B cell (primary cell): ENCODE data around the gene IFNA10. TPM values are rescaled to one million over a fixed set of nuclear protein-coding genes. Genes with fewer than 3 reads are reported as not detected.

Experiments
- ATAC-seq: fragments of 200-7000 bp; cut with Tn5 transposase; one replicate; pipeline ENCODE4 v1.10.0; 2021; ENCODE audit warnings: low read depth, mild to moderate bottlenecking, moderate number of reproducible peaks, moderate library complexity
- CTCF ChIA-PET: fragments of 350-600 bp; sonication (Branson Sonifier 250); formaldehyde crosslinking; loops from one replicate; lab custom pipeline; 2021; ENCODE audit warnings: antibody characterized with exemption, inconsistent platforms; lab: Charles Lee
- POLR2A ChIA-PET: fragments of 350-600 bp; sonication (Branson Sonifier 250); formaldehyde crosslinking; loops from one replicate; lab custom pipeline; 2021; ENCODE audit warnings: antibody characterized with exemption; lab: Charles Lee
- DNase-seq: peaks from one replicate; pipeline ENCODE4 v3.0.0; 2013
- H2AFZ ChIP-seq: 2 replicates; pipeline ENCODE4 v1.6.1; 2012; ENCODE audit warnings: mild to moderate bottlenecking, low read depth, low read length; ENCODE audit not compliant: insufficient read depth, poor library complexity, severe bottlenecking
- H3K27ac ChIP-seq, 2 donors: 1 replicate in 1 of 2; 2 replicates in 1 of 2; pipeline ENCODE4 v1.5.1; 2012 to 2013; ENCODE audit warnings: low read length in 2 of 2, mild to moderate bottlenecking in 2 of 2, moderate library complexity in 1 of 2
- H3K27me3 ChIP-seq, 4 experiments: fragments of 200-600 bp in 1 of 4; sonication (generic) in 1 of 4; replicated peaks in 1 of 4; 1 replicate in 2 of 4; 2 replicates in 2 of 4; pipeline versions ENCODE4 v1.6.1 to v1.7.0; 2013 to 2016; ENCODE audit warnings: low read length in 3 of 4, mild to moderate bottlenecking in 2 of 4, mixed read lengths in 1 of 4, moderate library complexity in 1 of 4; ENCODE audit not compliant: insufficient read depth in 4 of 4, control insufficient read depth in 3 of 4; ENCODE audit errors: control extremely low read depth in 1 of 4
- H3K36me3 ChIP-seq, 2 experiments: replicated peaks in 1 of 2; 1 replicate in 1 of 2; 2 replicates in 1 of 2; pipeline versions ENCODE4 v1.6.1 to v1.7.1; 2013; ENCODE audit warnings: low read length in 1 of 2; ENCODE audit not compliant: insufficient read depth in 2 of 2, control insufficient read depth in 1 of 2; ENCODE audit errors: control extremely low read depth in 1 of 2, extremely low read depth in 1 of 2
- H3K4me1 ChIP-seq, 2 donors: fragments of 200-600 bp in 1 of 2; sonication (generic) in 1 of 2; 1 replicate in 1 of 2; 2 replicates in 1 of 2; pipeline versions ENCODE4 v1.5.1 to v1.6.1; 2013 to 2017; ENCODE audit warnings: low read length in 2 of 2; ENCODE audit not compliant: control insufficient read depth in 2 of 2, insufficient read depth in 2 of 2
- H3K4me2 ChIP-seq: replicated peaks from 2 replicates; pipeline ENCODE3; 2012; ENCODE audit warnings: mild to moderate bottlenecking, low read depth, low read length; ENCODE audit not compliant: poor library complexity, severe bottlenecking
- H3K4me3 ChIP-seq, 5 experiments: fragments of 200-600 bp in 1 of 5; sonication (generic) in 1 of 5; 1 replicate in 3 of 5; 2 replicates in 2 of 5; pipeline versions ENCODE4 v1.5.1 to v1.7.0; 2011 to 2016; ENCODE audit warnings: low read length in 4 of 5, mild to moderate bottlenecking in 4 of 5, low read depth in 2 of 5, control low read depth in 1 of 5, moderate library complexity in 1 of 5; ENCODE audit not compliant: insufficient read depth in 1 of 5; ENCODE audit errors: control extremely low read depth in 1 of 5, extremely low read depth in 1 of 5
- H3K79me2 ChIP-seq: fragments of 200-600 bp; sonication (generic); one replicate; pipeline ENCODE4 v1.6.0; 2016; ENCODE audit warnings: low read length; ENCODE audit not compliant: control insufficient read depth, insufficient read depth
- H3K9ac ChIP-seq: fragments of 200-600 bp; sonication (generic); 2 replicates; pipeline ENCODE4 v1.6.1; 2017; ENCODE audit warnings: mild to moderate bottlenecking, low read length, moderate library complexity
- H3K9me3 ChIP-seq, 3 donors: one replicate each; pipeline versions ENCODE4 v1.6.1 to v1.7.1; 2013; ENCODE audit warnings: low read length in 2 of 3; ENCODE audit not compliant: control insufficient read depth in 2 of 3, insufficient read depth in 1 of 3; ENCODE audit errors: control extremely low read depth in 1 of 3
- H4K20me1 ChIP-seq: 2 replicates; pipeline ENCODE4 v1.6.0; 2012; ENCODE audit warnings: mild to moderate bottlenecking, low read length; ENCODE audit not compliant: insufficient read depth, control insufficient read depth, poor library complexity, severe bottlenecking
- H3K27ac Mint-ChIP-seq: one replicate; pipeline ENCODE4 v1.8.0; 2021; ENCODE audit warnings: mixed read lengths
- H3K27me3 Mint-ChIP-seq: one replicate; pipeline ENCODE4 v1.8.0; 2021; ENCODE audit warnings: mixed read lengths
- H3K4me1 Mint-ChIP-seq: one replicate; pipeline ENCODE4 v1.8.0; 2021; ENCODE audit warnings: mixed read lengths
- H3K4me3 Mint-ChIP-seq: one replicate; pipeline ENCODE4 v1.8.0; 2021; ENCODE audit warnings: mixed read lengths
- H3K9me3 Mint-ChIP-seq: one replicate; pipeline ENCODE4 v1.8.0; 2022; ENCODE audit warnings: mixed read lengths; ENCODE audit not compliant: insufficient read depth
- EZH2 ChIP-seq: IDR thresholded peaks from 2 replicates; pipeline ENCODE4 v1.6.1; 2012; ENCODE audit warnings: borderline replicate concordance, low read depth, mild to moderate bottlenecking, moderate library complexity, low read length; ENCODE audit not compliant: insufficient read depth, poor library complexity, severe bottlenecking
- WGBS: methylation state at CpG from one replicate; pipeline ENCODE4 v1.1.5; 2013; ENCODE audit warnings: missing lambda C conversion rate; ENCODE audit not compliant: insufficient coverage; 5-methylcytosine and 5-hydroxymethylcytosine counted together
- intact Hi-C: fragments of 100-400 bp; cut with micrococcal nuclease; formaldehyde crosslinking; loops from one replicate; pipeline ENCODE4 v1.10.0; 2022
- polyA plus RNA-seq: library from polyadenylated mRNA; depleted of rRNA; stranded (reverse); fragments of >200 nt; gene quantifications from 2 replicates; pipeline ENCODE4 v1.2.3, GENCODE V29; 2012
- small RNA-seq: library from RNA; depleted of rRNA; stranded (forward); fragments of <200 nt; gene quantifications from one replicate; pipeline ENCODE3, GENCODE V24; 2012; ENCODE audit warnings: low replicate concordance, low read depth; ENCODE audit not compliant: insufficient read length
- total RNA-seq, 2 donors: library from RNA; stranded (reverse); fragments of 120-200 nt in 1 of 2; gene quantifications; 1 replicate in 1 of 2; 2 replicates in 1 of 2; pipeline versions ENCODE4 v1.2.3 to v1.2.4, GENCODE V29; 2013 to 2022
- TF ChIP-seq, protein P1 (sequence below): fragments of 200-600 bp; IDR thresholded peaks from one replicate; pipeline ENCODE4 v1.8.0; 2022; ENCODE audit warnings: antibody characterized with exemption, mild to moderate bottlenecking

IFNA10 gene
- total and polyA plus RNA-seq, 2 donors (not counting 1 experiment from before 2014, with no cell fraction given) = not detected

DNA sequence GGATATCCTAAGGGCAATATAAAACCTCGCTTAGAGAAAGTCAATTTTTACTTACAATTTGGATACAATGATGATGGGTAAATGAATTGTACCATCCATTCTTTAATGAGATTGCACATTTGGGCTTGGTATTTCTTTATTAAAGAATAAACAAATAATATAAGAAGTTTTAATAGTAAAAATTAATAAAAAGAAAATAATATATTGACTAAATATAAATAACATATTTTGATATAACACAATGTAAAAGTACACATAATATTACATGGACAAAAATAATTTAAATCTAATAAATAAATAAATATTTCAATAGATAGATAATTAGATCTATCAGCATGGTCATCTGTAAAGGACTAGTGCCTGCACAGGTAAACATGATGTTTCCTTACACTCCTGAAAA, 41.4 kb downstream of the IFNA10 start:
- H2AFZ ChIP-seq = no peak overlapping the region
- no peak overlapping the region for H3K4me3 Mint-ChIP-seq
- no peaks in the 10 kb centered on the region for H3K9me3 ChIP-seq
- intact Hi-C loops = no loop called here
- H4K20me1 ChIP-seq = no peaks in the 10 kb centered on the region
- ChIA-PET CTCF (no interaction called here), POLR2A (no interaction called here)
- peaks cover 13% of the 10 kb centered on the region for H3K27me3 Mint-ChIP-seq
- ATAC-seq (no peak), DNase-seq (no peak)
- no peaks in the 10 kb centered on the region for H3K4me1 ChIP-seq
- H3K4me3 ChIP-seq = no peak overlapping the region
- no peak overlapping the region for H3K27ac ChIP-seq
- no peaks in the 10 kb centered on the region for H3K9me3 Mint-ChIP-seq
- H3K4me2 ChIP-seq = no peak overlapping the region
- no peaks in the 10 kb centered on the region for H3K27me3 ChIP-seq
- WGBS = no CpG with 5 or more reads among the region's 1 CpG
- no peak overlapping the region for H3K9ac ChIP-seq
- H3K27ac Mint-ChIP-seq = no peak overlapping the region
- H3K4me1 Mint-ChIP-seq = peaks cover 4% of the 10 kb centered on the region
- no peaks in the 10 kb centered on the region for H3K79me2 ChIP-seq
- TF ChIP-seq, protein P1, sequence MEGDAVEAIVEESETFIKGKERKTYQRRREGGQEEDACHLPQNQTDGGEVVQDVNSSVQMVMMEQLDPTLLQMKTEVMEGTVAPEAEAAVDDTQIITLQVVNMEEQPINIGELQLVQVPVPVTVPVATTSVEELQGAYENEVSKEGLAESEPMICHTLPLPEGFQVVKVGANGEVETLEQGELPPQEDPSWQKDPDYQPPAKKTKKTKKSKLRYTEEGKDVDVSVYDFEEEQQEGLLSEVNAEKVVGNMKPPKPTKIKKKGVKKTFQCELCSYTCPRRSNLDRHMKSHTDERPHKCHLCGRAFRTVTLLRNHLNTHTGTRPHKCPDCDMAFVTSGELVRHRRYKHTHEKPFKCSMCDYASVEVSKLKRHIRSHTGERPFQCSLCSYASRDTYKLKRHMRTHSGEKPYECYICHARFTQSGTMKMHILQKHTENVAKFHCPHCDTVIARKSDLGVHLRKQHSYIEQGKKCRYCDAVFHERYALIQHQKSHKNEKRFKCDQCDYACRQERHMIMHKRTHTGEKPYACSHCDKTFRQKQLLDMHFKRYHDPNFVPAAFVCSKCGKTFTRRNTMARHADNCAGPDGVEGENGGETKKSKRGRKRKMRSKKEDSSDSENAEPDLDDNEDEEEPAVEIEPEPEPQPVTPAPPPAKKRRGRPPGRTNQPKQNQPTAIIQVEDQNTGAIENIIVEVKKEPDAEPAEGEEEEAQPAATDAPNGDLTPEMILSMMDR = no peak
- no peak for TF ChIP-seq EZH2
- H3K36me3 ChIP-seq = no peaks in the 10 kb centered on the region

DNA sequence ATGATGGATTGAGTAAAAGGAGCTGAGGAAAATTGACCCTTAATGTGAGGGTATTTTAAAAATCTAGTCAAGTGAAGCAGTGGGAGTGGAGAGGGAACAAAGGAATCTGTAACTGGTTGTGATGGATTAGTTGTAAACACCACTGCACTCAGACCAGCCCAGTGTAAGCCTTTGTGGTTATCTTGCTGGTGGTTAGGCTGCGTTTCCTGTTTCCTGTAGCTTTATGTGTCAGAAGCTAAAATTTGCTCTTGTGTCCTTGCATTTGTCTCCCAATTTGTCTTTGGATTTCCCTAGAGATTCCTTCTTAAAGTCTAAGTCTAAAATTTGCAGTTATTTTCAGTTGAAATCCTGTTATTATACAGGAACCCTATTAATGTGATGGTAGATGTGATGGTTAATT, 46.8 kb downstream of the IFNA10 start:
- intact Hi-C loops = no loop called here
- peaks cover 10% of the 10 kb centered on the region for H3K4me1 Mint-ChIP-seq
- Histone ChIP-seq H3K27me3 (no peaks in the 10 kb centered on the region), H3K9ac (no peak overlapping the region), H3K4me1 (peaks cover 0 to 4% of the 10 kb centered on the region in 2 donors), H3K79me2 (no peaks in the 10 kb centered on the region), H3K27ac (no peak overlapping the region), H3K4me3 (no peak overlapping the region), H4K20me1 (no peaks in the 10 kb centered on the region), H3K9me3 (peaks cover 0 to 4% (median 0%) of the 10 kb centered on the region in 3 donors), H3K4me2 (no peak overlapping the region), H2AFZ (no peak overlapping the region), H3K36me3 (no peaks in the 10 kb centered on the region)
- no peak overlapping the region for H3K4me3 Mint-ChIP-seq
- ATAC-seq (no peak), DNase-seq (no peak)
- ChIA-PET POLR2A (no interaction called here), CTCF (interaction anchor here (0.6 kb wide), 1 partner anchor 66 kb away, joined by 4 read pairs; no protein-coding TSS in a partner anchor)
- 0% methylated on average over 1 of the region's 1 CpG for WGBS
- TF ChIP-seq, protein P1 = no peak
- no peak for TF ChIP-seq EZH2
- H3K27ac Mint-ChIP-seq = no peak overlapping the region
- no peaks in the 10 kb centered on the region for H3K9me3 Mint-ChIP-seq
- H3K27me3 Mint-ChIP-seq = peaks cover 4% of the 10 kb centered on the region

Small RNA genes within 50 kb of the gene (small RNA-seq; reads per million reads assigned to genes)
- gene RF00019 = not detected

Other genes with a start within 250 kb of the IFNA10 start
- 3.9 and 5.7 TPM in 2 replicates for gene HACD4, start 175.5 kb downstream of the IFNA10 start, total RNA-seq
- 4.5 and 8.3 TPM in 2 replicates for gene HACD4, start 175.5 kb downstream of the IFNA10 start, polyA plus RNA-seq
- gene IFNB1, start 129.2 kb downstream of the IFNA10 start, total RNA-seq = not detected in 2 replicates
- gene IFNB1, start 129.2 kb downstream of the IFNA10 start, polyA plus RNA-seq = not detected in 2 replicates
- not detected in 2 replicates for gene IFNW1, start 65.3 kb downstream of the IFNA10 start, total RNA-seq
- not detected in 2 replicates for gene IFNW1, start 65.3 kb downstream of the IFNA10 start, polyA plus RNA-seq
- not detected in 2 replicates for gene IFNA21, start 40.5 kb downstream of the IFNA10 start, total RNA-seq
- gene IFNA21, start 40.5 kb downstream of the IFNA10 start, polyA plus RNA-seq = not detected in 2 replicates
- gene IFNA4, start 19.6 kb downstream of the IFNA10 start, total RNA-seq = not detected in 2 replicates
- not detected in 2 replicates for gene IFNA4, start 19.6 kb downstream of the IFNA10 start, polyA plus RNA-seq
- gene IFNA7, start 4.9 kb downstream of the IFNA10 start, total RNA-seq = not detected in 2 replicates
- gene IFNA7, start 4.9 kb downstream of the IFNA10 start, polyA plus RNA-seq = not detected in 2 replicates
- gene IFNA16, start 10.2 kb upstream of the IFNA10 start, total RNA-seq = not detected in 2 replicates
- not detected in 2 replicates for gene IFNA16, start 10.2 kb upstream of the IFNA10 start, polyA plus RNA-seq
- gene IFNA17, start 21.1 kb upstream of the IFNA10 start, total RNA-seq = not detected in 2 replicates
- not detected in 2 replicates for gene IFNA17, start 21.1 kb upstream of the IFNA10 start, polyA plus RNA-seq
- gene IFNA14, start 32.9 kb upstream of the IFNA10 start, total RNA-seq = not detected in 2 replicates
- not detected in 2 replicates for gene IFNA14, start 32.9 kb upstream of the IFNA10 start, polyA plus RNA-seq
- gene IFNA5, start 98.2 kb upstream of the IFNA10 start, total RNA-seq = not detected in 2 replicates
- gene IFNA5, start 98.2 kb upstream of the IFNA10 start, polyA plus RNA-seq = not detected in 2 replicates
- 17.5 and 17.6 TPM in 2 replicates for gene KLHL9, start 128.3 kb upstream of the IFNA10 start, total RNA-seq
- 4.3 and 4.8 TPM in 2 replicates for gene KLHL9, start 128.3 kb upstream of the IFNA10 start, polyA plus RNA-seq
- gene IFNA6, start 143.7 kb upstream of the IFNA10 start, total RNA-seq = not detected in 2 replicates
- gene IFNA6, start 143.7 kb upstream of the IFNA10 start, polyA plus RNA-seq = not detected in 2 replicates
- not detected in 2 replicates for gene IFNA13, start 160.9 kb upstream of the IFNA10 start, total RNA-seq
- gene IFNA13, start 160.9 kb upstream of the IFNA10 start, polyA plus RNA-seq = not detected in 2 replicates
- gene IFNA2, start 178.3 kb upstream of the IFNA10 start, total RNA-seq = not detected in 2 replicates
- not detected in 2 replicates for gene IFNA2, start 178.3 kb upstream of the IFNA10 start, polyA plus RNA-seq
- not detected in 2 replicates for gene IFNA8, start 202.0 kb upstream of the IFNA10 start, total RNA-seq
- not detected in 2 replicates for gene IFNA8, start 202.0 kb upstream of the IFNA10 start, polyA plus RNA-seq
- not detected in 2 replicates for gene IFNA1, start 233.3 kb upstream of the IFNA10 start, total RNA-seq
- gene IFNA1, start 233.3 kb upstream of the IFNA10 start, polyA plus RNA-seq = not detected in 2 replicates